ENCODE results near the gene TUBB2A. TPM values are rescaled to one million over a fixed set of nuclear protein-coding genes. Genes with fewer than 3 reads are reported as not detected.

Gene TUBB2A
- total RNA-seq, 1 experiment from 2014 or later = 319 TPM

DNA sequence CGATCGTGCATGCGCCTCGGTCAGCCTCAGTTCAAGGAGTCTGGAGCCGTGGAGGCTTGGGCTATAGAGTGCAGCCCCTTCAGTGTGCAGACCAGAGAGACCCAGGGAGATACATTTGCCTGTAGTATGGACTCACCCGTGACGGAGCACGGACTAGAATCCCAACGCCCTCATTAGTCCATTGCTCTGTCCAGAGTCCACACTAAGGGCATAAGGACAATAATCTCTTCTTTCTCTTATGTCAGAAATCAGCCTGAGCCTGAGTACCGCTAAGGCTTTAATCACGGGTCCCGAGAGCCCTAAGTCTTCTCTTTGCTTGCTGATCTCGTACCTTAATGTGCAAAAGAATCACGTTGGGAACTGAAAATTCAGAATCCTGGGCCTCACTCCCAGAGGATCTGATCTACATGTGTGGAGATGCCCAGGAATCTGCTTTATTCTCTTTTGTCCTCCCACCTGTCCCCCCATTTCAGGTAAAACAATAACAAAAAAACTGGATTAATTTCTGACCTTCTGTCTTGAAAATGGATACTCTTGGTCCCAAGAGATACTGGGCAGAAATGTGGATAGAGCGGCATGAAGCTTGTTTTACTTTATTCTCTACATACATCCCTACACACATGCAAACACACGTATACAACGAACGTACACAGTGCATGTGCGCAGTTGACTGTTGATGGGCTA, 38.2 kb downstream of the TUBB2A start:
- peak; percentile 42 for DNase-seq (ENCODE audit: low read depth)

DNA sequence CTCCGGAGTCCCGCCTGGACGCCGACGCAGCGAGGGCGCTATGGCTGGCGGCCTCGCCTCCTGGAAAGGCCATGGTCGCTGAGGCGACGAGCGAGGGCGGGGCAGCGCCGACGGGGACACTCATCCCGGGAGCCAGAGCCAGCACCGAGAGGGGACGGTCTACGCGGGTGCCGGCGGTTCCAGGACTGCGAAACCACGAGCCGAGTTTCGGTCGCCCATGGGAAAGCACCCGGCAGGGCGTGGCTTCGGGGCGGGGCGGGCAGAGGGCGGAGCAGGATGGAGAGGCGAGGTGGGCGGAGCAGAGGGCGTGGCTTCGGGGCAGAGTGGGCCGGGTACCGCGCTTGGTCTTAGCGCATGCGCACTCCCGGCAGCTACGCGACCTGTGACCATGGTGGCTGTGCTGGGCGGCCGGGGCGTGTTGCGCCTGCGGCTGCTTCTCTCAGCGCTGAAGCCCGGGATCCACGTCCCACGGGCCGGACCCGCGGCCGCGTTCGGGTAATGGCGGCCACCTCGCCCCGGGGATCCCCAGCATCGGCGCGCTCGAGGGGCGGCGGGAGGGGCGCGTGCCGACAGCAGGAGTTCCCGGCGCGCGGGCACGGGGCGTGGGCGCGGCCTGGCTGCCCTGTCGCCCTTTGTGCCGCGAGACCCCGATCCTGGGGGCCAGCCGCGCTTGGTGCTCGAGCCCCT, 38.8 kb downstream of the TUBB2A start, which contains the start of gene BPHL:
Gene BPHL (plus strand): TSS at position 359 of the 687 bp plus-strand sequence. CDS start 30 bp downstream, at position 389.
- DNase-seq (ENCODE audit: low read depth) = peak; percentile 91

- DNase-seq (ENCODE audit: low read depth) = no peak
Measured at GRCh38 chr6:3117912-3118352, 39.4 kb downstream of the TUBB2A start.

GRCh38 chr6:3114377-3114776, 43.0 kb downstream of the TUBB2A start:
- DNase-seq (ENCODE audit: low read depth) = no peak

DNA sequence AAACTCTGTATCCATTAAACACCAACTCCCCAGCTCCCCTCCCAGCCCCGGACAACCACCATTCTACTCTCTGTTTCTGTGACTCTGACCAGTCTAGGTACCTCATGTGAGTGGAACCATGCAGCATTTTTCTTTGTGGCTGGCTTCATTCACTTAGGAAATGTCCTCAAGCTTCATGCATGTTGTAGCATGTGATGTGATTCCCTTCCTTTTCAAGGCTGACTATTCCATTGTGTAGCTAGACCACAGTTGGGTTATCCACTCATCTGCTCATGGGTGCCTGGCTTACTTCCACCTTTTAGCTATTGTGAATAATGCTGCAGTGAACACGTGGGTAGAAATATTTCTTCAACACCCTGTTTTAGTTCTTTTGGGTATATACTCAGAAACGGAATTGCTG, 47.6 kb downstream of the TUBB2A start:
- no peak for DNase-seq (ENCODE audit: low read depth)

- DNase-seq (ENCODE audit: low read depth) = no peak
Measured at GRCh38 chr6:3108746-3109414, 48.5 kb downstream of the TUBB2A start.

Other genes starting within 250 kb of the TUBB2A start
- gene SERPINB6, start 186.0 kb downstream of the TUBB2A start, total RNA-seq (2014; rRNA removed; shearing (Covaris generic)) = 92.6 and 101 TPM in 2 replicates
- gene NQO2, start 157.7 kb downstream of the TUBB2A start, total RNA-seq (2014; rRNA removed; shearing (Covaris generic)) = 42.3 and 52.9 TPM in 2 replicates
- gene RIPK1, start 89.0 kb downstream of the TUBB2A start, total RNA-seq (2014; rRNA removed; shearing (Covaris generic)) = 13.2 and 14.5 TPM in 2 replicates
- 22.9 and 24.8 TPM in 2 replicates for gene BPHL, start 38.8 kb downstream of the TUBB2A start, total RNA-seq (2014; rRNA removed; shearing (Covaris generic))
- 22.1 and 26.7 TPM in 2 replicates for gene TUBB2B, start 70.1 kb upstream of the TUBB2A start, total RNA-seq (2014; rRNA removed; shearing (Covaris generic))
- gene PSMG4, start 101.4 kb upstream of the TUBB2A start, total RNA-seq (2014; rRNA removed; shearing (Covaris generic)) = 26.8 and 35.2 TPM in 2 replicates

All from RPMI7951 (cell line).